ENCODE measurements around the gene BICD2.

Gene BICD2

DNA sequence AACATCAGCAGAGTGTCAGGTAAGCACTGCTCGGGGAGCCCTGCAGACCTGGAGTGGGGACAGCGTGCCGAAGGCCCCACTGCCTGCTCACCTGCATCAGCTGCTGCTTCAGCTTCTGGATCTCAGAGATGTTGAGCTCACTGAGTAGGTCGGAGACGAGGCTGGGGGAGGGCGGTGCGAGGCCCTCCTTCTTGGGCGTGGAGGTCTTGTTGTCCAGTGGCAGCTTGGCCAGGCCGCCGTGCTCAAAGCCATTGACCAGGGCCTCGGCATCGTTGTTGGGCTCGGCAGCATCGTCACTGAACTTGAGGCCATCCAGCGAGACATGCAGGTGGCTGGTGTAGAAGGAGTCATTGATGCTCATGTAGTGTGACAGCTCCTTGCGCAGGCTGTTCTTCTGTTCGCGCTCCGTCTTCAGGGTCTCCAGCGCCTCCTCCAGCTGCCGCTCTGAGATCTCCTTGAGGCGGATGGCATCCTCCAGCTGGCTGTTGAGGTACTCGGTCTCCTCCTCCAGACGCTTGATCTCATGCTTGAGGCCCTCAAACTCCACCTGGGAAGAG is 44.3 kb downstream of the BICD2 start:
- Histone ChIP-seq H3K27me3 (ENCODE audit: insufficient read depth, poor library complexity, severe bottlenecking) (no peaks in the 10 kb centered on the region), H3K36me3 (ENCODE audit: low read depth) (peaks cover 69% of the 10 kb centered on the region)
- no peak for ATAC-seq (ENCODE audit: low read depth)

GRCh38 chr9:92719028-92719647 is 45.5 kb downstream of the BICD2 start:
- Histone ChIP-seq H3K36me3 (ENCODE audit: low read depth) (peaks cover 81% of the 10 kb centered on the region), H3K9me3 (ENCODE audit: severe bottlenecking) (no peaks in the 10 kb centered on the region), H3K27ac (ENCODE audit: poor library complexity, severe bottlenecking) (no peak overlapping the region), H3K4me1 (ENCODE audit: insufficient read depth, poor library complexity, severe bottlenecking) (peaks cover 25% of the 10 kb centered on the region), H3K4me3 (ENCODE audit: severe bottlenecking) (no peak overlapping the region), H3K27me3 (ENCODE audit: insufficient read depth, poor library complexity, severe bottlenecking) (no peaks in the 10 kb centered on the region)
- DNase-seq (ENCODE audit: low spot score) (no peak), ATAC-seq (ENCODE audit: low read depth) (no peak)
- TF ChIP-seq, protein P1, sequence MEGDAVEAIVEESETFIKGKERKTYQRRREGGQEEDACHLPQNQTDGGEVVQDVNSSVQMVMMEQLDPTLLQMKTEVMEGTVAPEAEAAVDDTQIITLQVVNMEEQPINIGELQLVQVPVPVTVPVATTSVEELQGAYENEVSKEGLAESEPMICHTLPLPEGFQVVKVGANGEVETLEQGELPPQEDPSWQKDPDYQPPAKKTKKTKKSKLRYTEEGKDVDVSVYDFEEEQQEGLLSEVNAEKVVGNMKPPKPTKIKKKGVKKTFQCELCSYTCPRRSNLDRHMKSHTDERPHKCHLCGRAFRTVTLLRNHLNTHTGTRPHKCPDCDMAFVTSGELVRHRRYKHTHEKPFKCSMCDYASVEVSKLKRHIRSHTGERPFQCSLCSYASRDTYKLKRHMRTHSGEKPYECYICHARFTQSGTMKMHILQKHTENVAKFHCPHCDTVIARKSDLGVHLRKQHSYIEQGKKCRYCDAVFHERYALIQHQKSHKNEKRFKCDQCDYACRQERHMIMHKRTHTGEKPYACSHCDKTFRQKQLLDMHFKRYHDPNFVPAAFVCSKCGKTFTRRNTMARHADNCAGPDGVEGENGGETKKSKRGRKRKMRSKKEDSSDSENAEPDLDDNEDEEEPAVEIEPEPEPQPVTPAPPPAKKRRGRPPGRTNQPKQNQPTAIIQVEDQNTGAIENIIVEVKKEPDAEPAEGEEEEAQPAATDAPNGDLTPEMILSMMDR (IDR thresholded peaks at IDR 0.05; ENCODE audit: poor library complexity, severe bottlenecking): no peak

More for the DNA sequence above, 44.3 kb downstream of the BICD2 start:
- peak; percentile 52 for DNase-seq (ENCODE audit: low spot score)
- Histone ChIP-seq H3K4me1 (ENCODE audit: insufficient read depth, poor library complexity, severe bottlenecking) (peaks cover 29% of the 10 kb centered on the region), H3K9me3 (ENCODE audit: severe bottlenecking) (no peaks in the 10 kb centered on the region), H3K4me3 (ENCODE audit: severe bottlenecking) (no peak overlapping the region), H3K27ac (ENCODE audit: poor library complexity, severe bottlenecking) (no peak overlapping the region)
- TF ChIP-seq, protein P1 (IDR thresholded peaks at IDR 0.05; ENCODE audit: poor library complexity, severe bottlenecking): no peak

DNA sequence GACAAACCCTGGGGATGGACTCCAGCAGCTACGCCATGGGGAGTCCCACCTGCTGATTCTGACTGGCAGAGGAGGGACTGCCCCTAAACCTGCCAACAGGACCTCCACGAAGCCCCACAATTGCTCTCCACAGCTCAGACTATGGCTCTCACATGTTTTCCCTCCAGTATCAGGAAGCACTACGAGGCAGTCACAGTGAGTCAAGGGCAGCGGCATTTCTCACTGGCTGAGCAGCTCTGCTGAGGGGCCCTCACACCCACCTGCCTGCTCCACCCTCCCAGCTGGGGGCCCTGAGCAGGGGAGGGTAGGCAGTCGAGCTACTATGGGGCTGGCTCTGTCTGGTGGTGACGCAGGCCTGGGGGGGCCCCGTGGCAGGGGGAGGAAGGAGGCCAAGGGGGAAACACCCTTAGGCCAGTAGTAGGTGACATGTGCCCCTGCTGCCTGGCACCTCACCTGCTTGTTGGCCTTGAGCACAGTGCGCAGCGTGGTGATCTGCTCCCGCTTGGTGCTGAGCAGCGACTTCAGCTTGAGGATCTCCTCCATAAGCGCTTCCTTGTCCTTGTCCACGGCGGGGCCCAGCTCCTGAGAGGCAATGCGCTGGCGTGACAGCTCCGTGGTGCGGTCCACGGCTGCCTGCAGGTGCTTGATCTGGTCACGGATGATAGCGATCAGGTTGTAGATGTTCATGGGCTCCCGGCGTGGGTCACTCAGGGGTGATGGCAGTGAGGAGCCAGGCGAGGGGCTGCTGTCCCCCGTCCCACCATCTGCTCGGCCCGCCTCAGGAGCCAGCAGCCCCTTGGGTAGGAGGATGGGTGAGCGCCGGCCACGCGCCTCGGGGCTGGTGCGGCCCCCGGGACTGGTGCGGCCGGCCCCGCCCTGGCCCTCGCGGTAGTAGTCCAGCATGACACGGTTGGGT is 46.3 kb downstream of the BICD2 start:
- H3K9me3 ChIP-seq (ENCODE audit: severe bottlenecking): no peaks in the 10 kb centered on the region
- no peak overlapping the region for H3K4me3 ChIP-seq (ENCODE audit: severe bottlenecking)
- H3K27me3 ChIP-seq (ENCODE audit: insufficient read depth, poor library complexity, severe bottlenecking): no peaks in the 10 kb centered on the region
- peaks cover 88% of the 10 kb centered on the region for H3K36me3 ChIP-seq (ENCODE audit: low read depth)
- TF ChIP-seq, protein P1 (IDR thresholded peaks at IDR 0.05; ENCODE audit: poor library complexity, severe bottlenecking): no peak
- peak; percentile 62 for DNase-seq (ENCODE audit: low spot score)
- ATAC-seq (ENCODE audit: low read depth): no peak
- H3K4me1 ChIP-seq (ENCODE audit: insufficient read depth, poor library complexity, severe bottlenecking): peaks cover 17% of the 10 kb centered on the region
- H3K27ac ChIP-seq (ENCODE audit: poor library complexity, severe bottlenecking): no peak overlapping the region

DNA sequence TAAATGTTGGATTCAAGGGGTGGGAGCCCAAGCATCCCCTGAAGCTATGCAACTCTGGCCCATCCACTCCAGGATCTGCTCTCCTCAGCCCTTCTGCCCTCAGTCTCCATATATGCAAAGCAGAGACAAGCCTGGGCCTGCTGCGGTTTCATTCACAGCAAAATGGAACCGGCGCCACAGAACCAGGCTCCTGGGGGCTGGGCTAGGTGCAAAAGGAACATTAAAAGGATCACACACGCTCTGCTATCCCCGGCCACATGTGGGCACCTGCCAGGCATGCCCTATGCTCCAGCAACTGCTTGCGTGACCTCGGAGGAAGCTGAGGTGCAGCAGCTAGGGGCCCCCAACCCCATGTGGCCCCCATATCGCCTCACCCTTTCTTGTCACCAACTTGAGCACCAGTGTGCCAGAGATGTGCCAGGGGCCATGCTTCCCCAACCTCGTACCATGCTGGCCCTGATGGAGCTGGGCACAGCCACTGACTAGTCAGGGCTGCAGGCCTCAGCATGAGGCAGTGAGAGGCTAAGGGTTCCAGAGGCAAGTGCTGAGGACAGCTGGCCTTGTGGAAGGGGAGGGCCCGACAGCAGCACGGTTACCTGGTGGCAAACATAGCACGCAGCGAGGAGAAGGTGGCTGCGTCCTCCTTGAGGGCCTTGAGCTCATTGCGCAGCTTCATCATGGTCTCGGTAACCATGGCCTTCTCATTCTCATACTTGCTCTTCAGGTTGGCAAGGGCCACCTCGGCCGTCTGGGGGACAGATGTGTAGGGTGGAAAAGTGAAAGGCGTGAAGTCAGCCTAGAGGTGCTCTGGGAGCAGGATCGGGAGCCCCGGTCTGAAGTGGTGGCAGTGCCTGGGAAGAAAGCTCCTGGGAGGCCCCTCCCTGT is 47.2 kb downstream of the BICD2 start:
- no peaks in the 10 kb centered on the region for H3K9me3 ChIP-seq (ENCODE audit: severe bottlenecking)
- TF ChIP-seq, protein P1 (IDR thresholded peaks at IDR 0.05; ENCODE audit: poor library complexity, severe bottlenecking): no peak
- no peak overlapping the region for H3K27ac ChIP-seq (ENCODE audit: poor library complexity, severe bottlenecking)
- DNase-seq (ENCODE audit: low spot score) (no peak), ATAC-seq (ENCODE audit: low read depth) (no peak)
- H3K27me3 ChIP-seq (ENCODE audit: insufficient read depth, poor library complexity, severe bottlenecking): no peaks in the 10 kb centered on the region
- H3K4me3 ChIP-seq (ENCODE audit: severe bottlenecking): no peak overlapping the region
- peaks cover 8% of the 10 kb centered on the region for H3K4me1 ChIP-seq (ENCODE audit: insufficient read depth, poor library complexity, severe bottlenecking)
- H3K36me3 ChIP-seq (ENCODE audit: low read depth): peaks cover 91% of the 10 kb centered on the region

Measured in RWPE2 (cell line).